GM18951 (cell line): ENCODE measurements around the gene POU2AF2.
"Not testable (repeated sequence)": the region's sequence is repeated elsewhere in the genome, so short reads cannot be mapped to it uniquely, and the experiment has no call there.

ENCODE experiments used
- POLR2A ChIP-seq: IDR thresholded peaks from 4 replicates; pipeline ENCODE4 v1.6.1; 2011; ENCODE audit warnings: mild to moderate bottlenecking; ENCODE audit not compliant: insufficient read length, insufficient read depth; ENCODE audit errors: extremely low read depth
- in situ Hi-C: fragments of 300-500 bp; cut with MboI; formaldehyde crosslinking; loops from one replicate; pipeline ENCODE4 v1.12.0; 2022; ENCODE audit warnings: low sequenced_read_pairs, mixed read lengths, inconsistent platforms; ENCODE audit not compliant: unreplicated experiment

POU2AF2 gene

GRCh38 chr11:111319296-111319695, 73.8 kb downstream of the POU2AF2 start:
- in situ Hi-C loops = no loop called here
- TF ChIP-seq POLR2A = no peak

- in situ Hi-C loops = not testable (repeated sequence)
Observed at GRCh38 chr11:111320199-111320598, 74.7 kb downstream of the POU2AF2 start.

GRCh38 chr11:111320728-111321568, 75.4 kb downstream of the POU2AF2 start:
- in situ Hi-C loops = no loop called here
- TF ChIP-seq POLR2A = no peak

GRCh38 chr11:111322534-111322933, 77.0 kb downstream of the POU2AF2 start:
- in situ Hi-C loops = no loop called here

GRCh38 chr11:111324277-111324720, 78.8 kb downstream of the POU2AF2 start:
- in situ Hi-C loops = no loop called here
- TF ChIP-seq POLR2A = no peak

More at GRCh38 chr11:111322534-111322933, 77.0 kb downstream of the POU2AF2 start:
- TF ChIP-seq POLR2A = no peak

GRCh38 chr11:111325259-111325658, 79.7 kb downstream of the POU2AF2 start:
- TF ChIP-seq POLR2A = no peak
- in situ Hi-C loops = no loop called here

GRCh38 chr11:111326824-111327223, 81.3 kb downstream of the POU2AF2 start:
- TF ChIP-seq POLR2A = no peak
- in situ Hi-C loops = no loop called here

- in situ Hi-C loops = no loop called here
- TF ChIP-seq POLR2A = no peak
Observed at GRCh38 chr11:111327908-111328624, 82.5 kb downstream of the POU2AF2 start.

- in situ Hi-C loops = no loop called here
- TF ChIP-seq POLR2A = no peak
Observed at GRCh38 chr11:111329306-111330204, 84.0 kb downstream of the POU2AF2 start.

GRCh38 chr11:111330234-111330893, 84.8 kb downstream of the POU2AF2 start:
- in situ Hi-C loops = no loop called here
- TF ChIP-seq POLR2A = no peak

GRCh38 chr11:111331711-111332479, 86.4 kb downstream of the POU2AF2 start:
- TF ChIP-seq POLR2A = no peak
- in situ Hi-C loops = no loop called here
